GM21528 (cell line): ENCODE data around the gene COG4.
"Not testable (repeated sequence)": the region's sequence is repeated elsewhere in the genome, so short reads cannot be mapped to it uniquely, and the experiment has no call there.

Experiments
- ATAC-seq: cut with Tn5 transposase; IDR thresholded peaks from one replicate; pipeline ENCODE4 v1.9.1; 2021; ENCODE audit warnings: mild to moderate bottlenecking, moderate library complexity; ENCODE audit not compliant: unreplicated experiment, low FRiP score

Gene COG4

DNA sequence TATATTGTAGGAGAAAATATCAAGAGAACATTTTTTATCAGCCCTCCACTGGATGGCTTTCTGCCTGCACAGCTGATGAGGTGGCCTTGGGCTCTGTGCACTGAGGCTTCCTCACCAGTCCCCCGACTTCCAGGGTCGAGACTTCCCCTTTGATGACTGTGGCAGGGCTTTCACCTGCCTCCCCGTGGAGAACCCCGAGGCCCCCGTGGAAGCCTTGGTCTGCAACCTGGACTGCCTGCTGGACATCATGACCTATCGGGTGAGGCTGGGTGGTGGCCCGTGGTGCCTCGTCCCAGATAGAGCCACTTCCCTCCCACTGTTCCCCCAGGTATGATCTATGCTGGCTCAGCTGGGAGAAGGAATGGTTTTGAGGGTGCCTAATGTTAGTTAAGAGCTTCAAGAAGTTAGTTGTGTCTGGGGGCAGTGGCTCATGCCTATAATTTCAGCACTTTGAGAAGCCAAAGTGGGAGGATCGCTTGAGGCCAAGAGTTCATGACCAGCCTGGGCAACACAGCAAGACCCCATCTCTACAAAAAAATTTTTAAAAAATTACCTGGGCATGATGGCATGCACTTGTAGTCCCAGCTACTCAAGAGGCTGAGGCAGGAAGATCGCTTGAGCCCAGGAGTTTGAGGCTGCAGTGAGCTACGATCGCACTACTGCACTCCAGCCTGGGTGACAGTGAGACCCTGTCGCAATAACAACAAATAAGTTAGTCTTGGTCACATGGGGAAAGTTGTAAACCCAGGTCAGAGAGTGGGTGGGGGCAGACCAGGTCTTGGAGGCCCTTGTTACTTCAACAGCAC, 57.2 kb downstream of the COG4 start:
- ATAC-seq = no peak

DNA sequence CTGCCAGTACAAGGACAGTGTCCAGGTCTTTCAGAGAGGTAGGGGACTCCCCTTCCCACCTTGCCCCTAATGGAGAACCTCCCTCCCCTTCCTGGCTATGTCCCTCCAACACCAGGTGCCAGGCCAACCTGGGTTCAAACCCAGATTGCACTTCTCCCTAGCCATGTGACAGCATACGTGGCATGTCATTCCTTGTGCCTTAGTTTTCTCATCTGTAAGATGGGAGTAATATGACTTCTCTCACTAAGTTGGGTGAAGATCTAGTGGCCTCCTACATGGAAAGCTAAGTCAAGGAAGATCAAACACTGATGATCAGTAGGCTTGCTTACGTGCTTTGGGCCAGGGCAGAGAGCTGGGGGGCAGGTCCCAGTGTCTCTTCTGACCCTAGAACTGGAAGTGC, 60.1 kb downstream of the COG4 start:
- ATAC-seq = no peak

DNA sequence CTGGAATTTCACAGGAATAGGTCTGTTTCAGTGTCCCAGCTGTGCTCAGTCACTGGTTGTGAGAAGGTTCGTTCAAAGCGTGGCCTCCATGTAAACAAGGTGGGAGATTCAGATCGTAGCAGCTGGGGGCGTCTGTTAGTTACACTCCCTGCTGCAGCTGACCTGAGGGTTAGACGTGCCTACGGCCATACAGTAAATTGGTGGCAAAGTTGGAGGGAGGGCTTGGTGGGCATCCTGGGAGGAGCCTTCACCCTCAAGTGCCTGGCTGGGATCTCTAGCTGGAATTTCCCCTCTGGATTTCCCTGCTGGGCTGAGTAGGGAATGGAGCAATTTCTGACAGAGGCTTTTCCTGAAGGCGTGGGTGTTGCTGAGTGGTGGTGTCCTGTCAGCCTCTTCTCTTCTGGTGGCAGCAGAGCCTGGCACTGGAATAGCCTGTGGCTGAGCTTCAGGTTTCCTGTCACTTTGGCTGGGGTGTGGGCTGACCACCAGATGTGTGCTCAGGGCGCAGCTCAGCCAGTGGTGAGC, 62.6 kb downstream of the COG4 start:
- no peak for ATAC-seq

DNA sequence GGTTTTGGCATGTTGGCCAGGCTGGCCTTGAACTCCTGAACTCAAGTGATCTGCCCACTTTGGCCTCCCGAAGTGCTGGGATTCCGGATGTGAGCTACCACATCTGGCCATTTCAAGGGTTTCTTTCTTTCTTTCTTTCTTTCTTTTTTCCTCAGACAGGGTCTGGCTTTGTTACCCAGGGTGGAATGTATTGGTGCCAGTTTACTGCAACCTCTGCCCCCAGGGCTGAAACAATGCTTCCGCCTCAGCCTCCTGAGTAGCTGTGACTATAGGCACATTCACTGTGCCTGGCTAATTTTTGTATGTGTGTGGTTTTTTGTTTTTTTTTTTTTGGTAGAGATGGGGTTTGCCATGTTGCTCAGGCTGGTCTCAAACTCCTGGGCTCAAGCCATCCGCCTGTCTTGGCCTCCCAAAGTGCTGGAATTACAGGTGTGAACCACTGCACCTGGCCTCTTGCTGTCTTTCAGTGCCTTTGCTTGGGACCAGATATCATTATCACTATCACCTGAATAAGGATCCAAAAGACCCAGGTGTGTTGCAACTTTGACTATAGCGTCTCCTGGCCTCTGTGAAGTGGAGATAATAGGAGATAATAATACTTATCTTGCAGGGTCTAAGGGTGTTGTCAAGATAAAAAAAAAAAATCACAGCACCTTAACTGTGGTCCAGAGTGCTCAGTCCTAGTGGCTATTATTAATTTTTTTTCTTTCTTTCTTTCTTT, 65.7 kb downstream of the COG4 start:
- no peak for ATAC-seq

DNA sequence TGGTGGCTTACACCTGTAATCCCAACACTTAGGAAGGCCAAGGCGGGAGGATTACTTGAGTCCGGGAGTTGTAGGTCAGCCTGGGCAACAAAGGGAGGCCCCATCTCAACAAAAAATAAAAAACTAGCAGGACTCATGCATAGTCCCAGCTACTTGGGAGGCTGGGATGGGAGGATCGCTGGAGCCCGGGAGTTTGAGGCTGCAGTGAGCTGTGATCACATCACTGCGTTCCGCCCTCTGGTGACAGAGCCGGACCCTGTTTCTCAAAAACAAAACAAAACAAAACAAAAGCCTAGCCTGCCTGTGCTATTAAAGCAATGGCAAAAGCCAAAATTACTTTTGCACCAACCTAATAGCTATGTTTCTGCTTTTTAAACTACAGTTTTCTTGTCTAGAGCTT, 67.4 kb downstream of the COG4 start:
- ATAC-seq = no peak

DNA sequence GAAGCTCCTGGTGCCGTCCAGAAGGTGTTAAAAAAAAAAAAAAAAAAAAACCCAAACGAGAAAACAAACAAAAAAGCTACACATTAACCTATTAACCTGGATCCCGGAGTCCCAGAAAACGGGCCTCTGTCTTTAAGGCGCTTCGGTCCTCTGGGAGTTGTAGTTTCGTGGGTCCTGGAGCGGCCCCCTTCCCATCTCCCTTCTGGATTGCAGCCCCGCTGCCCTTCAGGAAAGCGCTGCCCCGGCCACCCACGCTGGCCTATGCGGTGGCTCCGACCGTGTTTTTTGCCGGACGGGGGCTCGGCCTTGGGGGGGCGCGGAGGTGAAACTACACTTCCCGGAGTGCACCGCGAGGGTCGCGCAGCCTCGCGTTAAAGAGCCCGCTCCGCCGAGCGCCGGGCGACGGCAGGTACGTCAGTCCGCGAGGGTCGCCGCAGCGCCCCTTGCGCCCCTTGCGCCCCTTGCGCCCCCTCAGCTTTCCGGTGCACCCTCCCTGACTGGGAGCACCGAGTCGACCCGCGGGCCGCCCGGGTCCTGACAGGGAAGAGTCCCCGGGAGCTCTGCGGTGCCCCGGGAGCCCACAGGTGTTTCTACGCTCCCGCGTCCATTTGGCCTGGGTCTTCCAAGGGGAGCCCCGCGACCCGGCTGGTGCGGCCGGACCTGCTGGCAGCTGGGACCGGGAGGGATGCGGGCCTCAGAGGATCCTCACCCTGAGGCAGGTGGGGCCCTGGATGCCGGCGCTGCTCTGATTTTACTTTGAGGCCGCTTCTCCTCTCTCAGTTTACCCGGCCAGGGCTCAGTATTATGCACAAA, 68.9 kb downstream of the COG4 start, which contains the start of gene FCSK:
TSS of gene FCSK (plus strand) at position 374 of the 813 bp plus-strand sequence. CDS start 8,596 bp downstream, outside the sequence.
- ATAC-seq = peak; percentile 85

DNA sequence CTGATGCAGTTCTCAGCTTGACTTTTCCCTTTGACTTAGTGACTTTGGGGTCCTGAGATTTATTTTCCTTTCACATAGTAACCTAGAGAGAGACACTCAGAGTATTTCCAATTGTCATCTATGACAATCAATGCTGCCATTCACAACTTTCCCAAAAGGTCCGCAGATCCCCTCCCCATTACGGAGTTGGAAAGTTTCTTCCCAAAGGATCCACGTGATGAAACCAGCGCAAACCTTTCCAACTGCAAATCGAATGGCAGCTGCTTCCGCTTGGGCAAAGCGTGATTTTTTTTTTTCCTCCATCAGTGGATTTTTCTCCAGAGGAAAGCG, 69.5 kb downstream of the COG4 start:
- ATAC-seq = no peak

DNA sequence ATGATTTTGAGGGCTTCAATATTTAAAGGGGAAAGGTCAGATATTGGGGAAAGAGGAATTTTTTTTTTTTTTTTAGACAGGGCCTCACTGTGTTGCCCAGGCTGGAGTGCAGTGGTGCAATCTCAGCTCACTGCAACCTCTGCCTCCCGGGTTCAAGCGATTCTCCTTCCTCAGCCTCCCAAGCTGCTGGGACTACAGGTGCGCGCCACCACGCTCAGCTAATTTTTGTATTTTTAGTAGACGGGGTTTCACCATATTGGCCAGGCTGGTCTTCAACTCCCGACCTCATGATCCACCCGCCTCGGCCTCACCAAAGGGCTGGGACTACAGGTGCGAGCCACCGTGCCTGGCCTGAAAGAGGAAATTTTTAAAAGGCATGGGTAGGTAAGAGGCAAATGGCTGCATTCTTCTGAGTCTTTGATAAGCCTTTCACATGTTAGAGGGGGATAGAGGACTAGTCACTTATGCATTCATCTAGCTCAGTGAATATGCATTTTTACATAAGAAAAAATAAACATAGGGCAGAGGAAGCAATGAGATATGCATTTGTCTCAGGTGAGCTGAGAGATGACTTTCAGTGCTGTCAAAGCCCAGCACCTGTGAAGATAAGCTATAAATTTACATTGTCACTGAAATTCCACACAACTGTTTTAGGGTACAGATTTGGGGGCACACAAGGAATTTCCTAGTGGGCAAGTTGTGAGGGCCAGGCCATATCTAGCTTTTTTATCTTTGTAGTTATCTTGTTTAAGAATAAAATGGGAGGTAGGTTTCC, 70.0 kb downstream of the COG4 start:
- ATAC-seq = no peak

DNA sequence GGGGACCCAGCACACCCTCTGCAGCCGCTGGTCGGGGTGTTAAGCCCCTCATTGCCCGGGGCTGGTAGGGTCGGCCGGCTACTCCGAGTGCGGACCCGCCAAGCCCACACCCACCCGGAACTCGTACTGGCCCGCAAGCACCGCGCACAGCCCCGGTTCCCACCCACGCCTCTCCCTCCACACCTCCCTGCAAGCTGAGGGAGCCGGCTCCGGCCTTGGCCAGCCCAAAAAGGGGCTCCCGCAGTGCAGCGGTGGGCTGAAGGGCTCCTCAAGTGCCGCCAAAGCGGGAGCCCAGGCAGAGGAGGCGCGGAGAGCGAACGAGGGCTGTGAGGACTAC, 72.4 kb downstream of the COG4 start:
- ATAC-seq = not testable (repeated sequence)

DNA sequence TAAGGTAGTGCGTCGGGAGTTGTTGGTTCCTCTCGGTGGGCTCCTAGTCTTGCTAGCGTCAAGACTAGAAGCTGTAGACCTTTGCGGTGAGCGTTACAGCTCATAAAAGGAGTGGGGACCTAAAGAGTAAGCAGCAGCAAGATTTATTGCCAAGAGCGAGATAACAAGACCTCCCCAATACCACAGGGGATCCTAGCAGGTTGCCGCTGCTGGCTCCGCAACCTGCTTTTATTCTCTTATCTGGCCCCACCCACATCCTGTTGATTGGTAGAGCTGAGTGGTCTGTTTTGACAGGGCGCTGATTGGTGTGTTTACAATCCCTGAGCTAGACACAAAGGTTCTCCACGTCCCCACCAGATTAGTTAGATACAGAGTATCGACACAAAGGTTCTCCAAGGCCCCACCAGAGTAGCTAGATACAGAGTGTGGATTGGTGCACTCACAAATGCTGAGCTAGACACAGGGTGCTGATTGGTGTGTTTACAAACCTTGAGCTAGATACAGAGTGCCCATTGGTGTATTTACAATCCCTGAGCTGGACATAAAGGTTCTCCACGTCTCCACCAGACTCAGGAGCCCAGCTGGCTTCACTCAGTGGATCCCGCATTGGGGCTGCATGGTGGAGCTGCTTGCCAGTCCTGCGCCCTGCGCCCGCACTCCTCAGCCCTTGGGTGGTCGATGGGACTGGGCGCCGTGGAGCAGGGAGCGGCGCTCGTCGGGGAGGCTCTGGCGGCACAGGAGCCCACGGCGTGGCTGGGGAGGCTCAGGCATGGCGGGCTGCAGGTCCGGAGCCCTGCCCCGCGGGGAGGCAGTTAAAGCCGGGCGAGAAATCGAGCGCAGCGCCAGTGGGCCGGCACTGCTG, 73.0 kb downstream of the COG4 start:
- not testable (repeated sequence) for ATAC-seq

DNA sequence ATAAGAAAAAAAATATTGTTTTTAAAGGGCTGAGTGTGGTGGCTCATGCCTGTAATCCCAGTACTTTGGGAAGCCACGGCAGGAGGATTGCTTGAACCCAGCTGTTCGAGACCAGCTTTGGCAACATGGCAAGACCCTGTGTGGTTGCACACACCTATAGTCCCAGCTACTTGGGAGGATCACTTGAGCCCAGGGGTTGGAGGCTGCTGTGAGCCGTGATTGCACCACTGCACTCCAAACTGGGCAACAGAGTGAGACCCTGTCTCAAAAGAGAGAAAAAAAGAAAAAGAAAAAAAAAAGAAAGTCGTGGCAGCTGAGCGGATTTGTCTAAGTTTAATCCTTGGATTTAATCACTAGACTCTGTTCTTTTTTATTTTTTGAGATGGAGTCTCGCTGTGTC, 75.3 kb downstream of the COG4 start:
- ATAC-seq = no peak

DNA sequence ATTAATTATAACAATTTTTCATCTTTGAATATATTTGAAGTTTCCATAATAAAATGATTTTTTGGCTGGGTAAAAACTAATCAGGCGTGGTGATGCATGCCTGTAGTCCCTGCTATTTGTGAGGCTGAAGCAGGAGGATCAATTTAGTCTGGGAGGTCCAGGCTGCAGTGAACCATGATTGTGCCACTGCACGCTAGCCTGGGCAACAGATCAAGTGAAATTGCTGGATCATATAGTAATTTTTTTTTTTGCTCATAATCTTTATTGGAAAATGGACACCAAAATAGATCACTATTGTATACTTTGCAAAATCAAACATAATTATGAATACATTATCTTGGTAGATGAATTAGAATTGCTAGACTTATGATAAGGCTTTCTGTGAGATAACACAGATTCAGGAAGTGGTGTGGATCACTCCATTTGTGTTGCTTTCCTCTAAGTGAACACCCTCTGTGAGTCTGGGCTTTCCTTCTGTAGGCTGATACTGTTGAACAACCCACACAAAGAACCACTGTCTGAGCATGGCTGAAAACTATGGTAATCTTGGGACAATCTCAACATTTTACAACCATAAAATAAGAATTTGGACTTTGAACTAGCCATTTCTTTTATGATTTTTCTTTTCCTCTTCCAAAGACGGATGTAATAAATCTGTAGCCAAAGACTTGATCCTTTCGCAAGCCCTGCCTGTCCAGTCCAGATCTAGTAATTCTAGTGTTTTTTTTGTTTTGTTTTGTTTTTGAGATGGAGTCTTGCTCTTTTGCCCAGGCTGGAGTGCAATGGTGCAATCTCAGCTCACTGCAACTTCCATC, 78.9 kb downstream of the COG4 start:
- ATAC-seq = no peak

DNA sequence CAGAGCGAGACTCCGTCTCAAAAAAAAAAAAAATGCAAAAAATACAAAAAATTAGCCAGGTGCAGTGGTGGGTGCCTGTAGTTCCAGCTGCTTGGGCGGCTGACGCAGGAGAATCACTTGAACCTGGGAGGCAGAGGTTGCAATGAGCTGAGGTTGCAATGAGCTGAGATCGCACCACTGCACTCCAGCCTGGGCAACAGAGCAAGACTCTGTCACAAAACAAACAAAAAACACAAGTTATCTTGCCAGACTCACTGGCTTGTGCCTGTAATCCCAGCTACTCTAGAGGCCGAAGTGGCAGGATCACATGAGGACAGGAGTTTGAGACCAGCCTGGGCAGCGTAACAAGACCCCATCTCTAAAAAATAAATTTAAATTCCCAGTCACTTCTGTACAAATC, 81.0 kb downstream of the COG4 start:
- no peak for ATAC-seq

DNA sequence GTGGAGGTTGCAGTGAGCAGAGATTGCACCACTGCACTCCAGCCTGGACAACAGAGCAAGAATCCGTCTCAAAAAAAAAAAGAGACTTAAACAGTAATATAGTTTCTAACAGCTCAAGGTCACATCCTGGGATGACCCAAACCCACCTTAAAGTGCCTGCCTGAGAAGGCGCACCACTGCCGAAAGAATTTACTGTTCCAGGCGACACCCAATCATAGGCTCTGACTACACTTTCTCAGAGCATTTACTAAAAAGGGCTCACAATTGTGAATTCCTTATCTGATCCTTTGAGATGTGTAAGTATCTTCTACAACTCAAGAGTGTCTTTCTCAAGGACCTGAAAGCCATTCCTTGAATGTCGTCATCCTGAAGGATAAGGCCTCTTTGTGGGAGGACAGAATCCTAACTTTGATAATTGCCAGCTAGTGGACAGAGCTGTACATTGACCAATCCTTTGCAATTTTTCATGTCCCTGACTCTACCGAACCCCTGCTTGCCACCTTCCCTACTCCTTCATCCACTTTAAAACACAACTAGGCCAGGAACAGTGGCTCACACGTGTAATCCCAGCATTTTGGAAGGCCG, 81.9 kb downstream of the COG4 start:
- no peak for ATAC-seq

DNA sequence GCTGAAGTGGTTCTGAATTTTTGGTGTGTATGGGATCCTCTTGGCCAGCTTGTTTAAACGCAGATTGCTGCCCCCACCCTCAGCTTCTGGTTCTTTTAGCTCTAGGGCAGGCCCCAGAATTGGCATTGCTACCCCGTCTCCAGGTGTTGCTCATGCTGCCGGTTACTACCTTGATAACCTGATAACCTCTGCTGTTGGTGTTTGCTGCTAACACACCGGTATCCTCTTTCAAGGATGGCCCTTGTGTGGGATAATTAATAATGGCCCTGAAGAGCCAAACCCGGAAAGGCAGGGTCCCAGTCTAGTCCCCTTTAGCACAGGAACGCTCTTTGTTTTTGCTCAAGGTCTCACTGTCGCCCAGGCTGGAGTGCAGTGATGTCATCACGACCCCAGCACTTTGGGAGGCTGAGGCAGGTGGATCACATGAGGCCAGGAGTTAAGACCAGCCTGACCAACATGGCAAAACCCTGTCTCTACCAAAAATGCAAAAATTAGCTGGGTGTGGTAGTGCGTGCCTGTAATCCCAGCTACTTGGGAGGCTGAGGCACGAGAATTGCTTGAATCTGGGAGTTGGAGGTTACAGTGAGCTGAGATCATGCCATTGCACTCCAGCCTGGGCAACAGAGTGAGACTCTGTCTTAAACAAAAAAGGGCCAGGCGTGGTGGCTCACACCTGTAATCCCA, 83.2 kb downstream of the COG4 start:
- no peak for ATAC-seq

DNA sequence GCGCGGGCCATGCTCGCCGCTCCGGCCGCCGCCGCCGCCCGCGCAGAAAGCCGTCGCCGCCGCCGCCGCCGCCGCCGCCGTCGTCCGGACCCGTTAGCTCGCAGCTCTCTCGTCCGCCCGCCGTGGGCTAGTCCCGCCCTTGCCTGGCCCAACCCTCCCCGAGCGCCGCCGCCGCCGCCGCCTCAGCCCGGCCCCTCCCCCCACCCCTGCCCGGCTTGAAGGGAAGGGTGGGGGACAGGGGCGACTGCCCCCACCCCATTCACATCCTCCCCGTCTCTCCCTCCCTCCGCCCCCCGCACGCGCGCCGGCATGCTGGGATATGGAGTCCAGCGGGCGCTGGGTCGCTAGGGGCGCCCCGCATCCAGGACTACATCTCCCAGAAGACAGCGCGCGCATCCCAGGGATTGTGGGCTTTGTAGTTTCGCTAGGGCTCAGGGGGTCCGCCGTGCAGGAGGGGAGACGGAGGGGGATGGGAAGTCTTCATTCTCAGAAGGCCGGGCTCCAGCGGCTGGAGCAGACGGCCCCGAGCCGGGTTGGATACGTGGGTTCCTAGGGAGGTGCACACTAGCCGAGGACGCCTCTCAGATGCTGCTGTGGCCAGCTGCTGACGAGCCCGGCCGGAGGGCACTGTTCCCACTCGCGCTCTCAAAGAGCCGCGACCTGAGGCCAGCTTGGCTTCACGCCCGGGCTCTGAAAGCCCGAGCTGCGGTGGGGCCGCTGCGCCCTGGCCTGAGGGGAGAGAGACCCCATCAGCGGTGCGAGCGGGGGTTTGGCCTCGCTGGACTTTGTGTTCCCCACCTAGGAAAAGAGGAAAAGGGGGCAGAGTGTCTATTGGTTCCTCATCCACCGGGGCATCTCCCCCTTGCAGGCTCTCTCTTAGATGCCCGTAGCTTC, 84.1 kb downstream of the COG4 start, which contains the start of gene ST3GAL2:
TSS of gene ST3GAL2 (minus strand) at position 132 of the 894 bp plus-strand sequence. CDS start 40,570 bp downstream, outside the sequence.
- ATAC-seq = peak; percentile 73

DNA sequence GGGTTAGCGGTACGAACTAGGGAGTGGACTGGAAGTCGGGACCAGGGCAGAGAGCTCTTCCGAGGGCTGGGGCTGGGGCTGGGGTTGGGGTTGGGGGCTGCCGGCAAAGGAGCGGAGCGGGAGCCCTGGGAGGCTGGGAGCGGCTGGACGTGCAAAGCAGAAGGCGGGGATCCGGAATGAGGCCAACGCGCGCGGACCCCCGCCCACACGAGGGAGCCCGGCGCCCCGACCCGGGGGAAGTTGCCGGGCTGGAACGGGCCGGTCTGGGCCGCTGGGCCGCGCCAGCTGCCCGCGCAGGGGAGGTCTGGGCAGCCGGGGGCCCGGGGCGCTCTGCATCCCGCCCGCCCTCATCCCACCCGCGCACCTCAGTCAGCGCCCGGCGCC, 84.8 kb downstream of the COG4 start:
- peak; percentile 1 for ATAC-seq
